Measurements from ENCODE around the gene LRRC27.

GRCh38 chr10:132313305-132313704 lies 18.7 kb upstream of the LRRC27 start:
- no peak for TF ChIP-seq CTCF (IDR thresholded peaks at IDR 0.05)
- TF ChIP-seq EZH2 (IDR thresholded peaks at IDR 0.05; ENCODE audit: borderline replicate concordance, insufficient read depth, low read depth, low read length, poor library complexity, severe bottlenecking), result no peak
